ENCODE data around the gene DVL2. TPM values are rescaled to one million over a fixed set of nuclear protein-coding genes. Genes with fewer than 3 reads are reported as not detected.

Gene DVL2
- total and polyA plus RNA-seq, 2 of the 13 experiments (the other 11 are each of a cell fraction or from before 2014, with no cell fraction given): 5.7 to 38.2 TPM

GRCh38 chr17:7179317-7180254 lies 54.7 kb downstream of the DVL2 start, which contains the start of gene ASGR1 (continued):
- TF ChIP-seq ZNF513 (CRISPR knock-in tag; conservative IDR thresholded peaks at IDR 0.05): no peak
- no peak for TF ChIP-seq ZNF510 (CRISPR knock-in tag; IDR thresholded peaks at IDR 0.05; ENCODE audit: low read depth)
- peak; percentile 38 for TF ChIP-seq MNT (IDR thresholded peaks at IDR 0.05)
- TF ChIP-seq HOXD1 (CRISPR knock-in tag; IDR thresholded peaks at IDR 0.05): no peak; the same call in 1 of the 2 replicates
- TF ChIP-seq CSRNP1 (CRISPR knock-in tag; IDR thresholded peaks at IDR 0.05): no peak
- TF ChIP-seq ZBTB2 (CRISPR knock-in tag; IDR thresholded peaks at IDR 0.05; ENCODE audit: low read depth): peak; percentile 46; the same call in 1 of the 2 replicates
- peak; percentile 99 for TF ChIP-seq ADNP (CRISPR knock-in tag; IDR thresholded peaks at IDR 0.05)
- peak; percentile 77; the same call in 1 of the 2 replicates for TF ChIP-seq PITX1 (CRISPR knock-in tag; IDR thresholded peaks at IDR 0.05)
- TF ChIP-seq MTA3 (CRISPR knock-in tag; IDR thresholded peaks at IDR 0.05): no peak
- TF ChIP-seq KAT2B (IDR thresholded peaks at IDR 0.05; ENCODE audit: borderline replicate concordance, low read depth, low read length): no peak
- peak; percentile 65; the same call in 1 of the 2 replicates for TF ChIP-seq CAMTA2 (CRISPR knock-in tag; IDR thresholded peaks at IDR 0.05; ENCODE audit: borderline replicate concordance)
- TF ChIP-seq ZNF589 (CRISPR knock-in tag; conservative IDR thresholded peaks at IDR 0.05): peak; percentile 54; the same call in 1 of the 2 replicates
- no peak for TF ChIP-seq NR1H2 (CRISPR knock-in tag; IDR thresholded peaks at IDR 0.05; ENCODE audit: borderline replicate concordance, low read depth)
- no peak for TF ChIP-seq LBX2 (CRISPR knock-in tag; IDR thresholded peaks at IDR 0.05; ENCODE audit: borderline replicate concordance)
- TF ChIP-seq ZNF143 (CRISPR knock-in tag; IDR thresholded peaks at IDR 0.05): no peak; the same call in 1 of the 2 replicates
- peak; percentile 76 for TF ChIP-seq ZNF121 (CRISPR knock-in tag; IDR thresholded peaks at IDR 0.05)
- TF ChIP-seq SNAI1 (CRISPR knock-in tag; IDR thresholded peaks at IDR 0.05; ENCODE audit: borderline replicate concordance): peak; percentile 67; the same call in 1 of the 2 replicates
- TF ChIP-seq ARNT (IDR thresholded peaks at IDR 0.05): no peak
- TF ChIP-seq SOX5 (CRISPR knock-in tag; IDR thresholded peaks at IDR 0.05; ENCODE audit: borderline replicate concordance): peak; percentile 43
- no peak for TF ChIP-seq ZNF253 (CRISPR knock-in tag; IDR thresholded peaks at IDR 0.05; ENCODE audit: borderline replicate concordance)
- TF ChIP-seq XBP1 (CRISPR knock-in tag; IDR thresholded peaks at IDR 0.05): no peak

All from HepG2 (cell line).